GM06990 (cell line): ENCODE results near the gene RPP21.

Source experiments
- DNase-seq: peaks from one replicate; pipeline ENCODE4 v3.0.0-alpha.2; 2011; ENCODE audit not compliant: insufficient read length; ENCODE audit errors: extremely low read depth
- H3K27me3 ChIP-seq: replicated peaks from 2 replicates; pipeline ENCODE4 v1.6.0; 2011; ENCODE audit warnings: low read length; ENCODE audit not compliant: control insufficient read depth, insufficient read depth
- H3K36me3 ChIP-seq: 2 replicates; pipeline ENCODE4 v1.5.1; 2011; ENCODE audit warnings: low read length; ENCODE audit not compliant: control insufficient read depth, insufficient read depth
- H3K4me3 ChIP-seq: replicated peaks from 2 replicates; pipeline ENCODE4 v1.5.1; 2011; ENCODE audit warnings: low read depth, mild to moderate bottlenecking, control low read depth, low read length
- CTCF ChIP-seq: IDR thresholded peaks from 2 replicates; pipeline ENCODE4 v1.5.1; 2011; ENCODE audit warnings: low read length, control low read depth, mild to moderate bottlenecking, inconsistent platforms; ENCODE audit not compliant: insufficient read depth, poor library complexity, severe bottlenecking

The RPP21 gene

GRCh38 chr6:30334075-30334783, 10.7 kb upstream of the RPP21 start:
- no peak for DNase-seq
- TF ChIP-seq CTCF: no peak
- Histone ChIP-seq H3K36me3 (peaks cover 11% of the 10 kb centered on the region), H3K27me3 (no peaks in the 10 kb centered on the region), H3K4me3 (no peak overlapping the region)

GRCh38 chr6:30340589-30341054, 4.3 kb upstream of the RPP21 start:
- Histone ChIP-seq H3K4me3 (no peak overlapping the region), H3K27me3 (no peaks in the 10 kb centered on the region), H3K36me3 (peaks cover 12% of the 10 kb centered on the region)
- no peak for TF ChIP-seq CTCF
- no peak for DNase-seq

GRCh38 chr6:30341218-30341617, 3.7 kb upstream of the RPP21 start:
- no peak for TF ChIP-seq CTCF
- Histone ChIP-seq H3K4me3 (no peak overlapping the region), H3K36me3 (peaks cover 8% of the 10 kb centered on the region), H3K27me3 (no peaks in the 10 kb centered on the region)
- DNase-seq: no peak

GRCh38 chr6:30341728-30342127, 3.2 kb upstream of the RPP21 start:
- DNase-seq: no peak
- no peak for TF ChIP-seq CTCF
- H3K36me3 ChIP-seq: peaks cover 8% of the 10 kb centered on the region
- no peaks in the 10 kb centered on the region for H3K27me3 ChIP-seq
- H3K4me3 ChIP-seq: no peak overlapping the region

- Histone ChIP-seq H3K4me3 (no peak overlapping the region), H3K36me3 (peaks cover 8% of the 10 kb centered on the region), H3K27me3 (no peaks in the 10 kb centered on the region)
- TF ChIP-seq CTCF: no peak
- DNase-seq: no peak
Observed at GRCh38 chr6:30344191-30344867, 627 bp upstream of the RPP21 start.
